Renal pelvis (tissue), 4 donors: ENCODE results near the gene ANXA6. TPM values are rescaled to one million over a fixed set of nuclear protein-coding genes. Genes with fewer than 3 reads are reported as not detected.
"Not testable (repeated sequence)": the region's sequence is repeated elsewhere in the genome, so short reads cannot be mapped to it uniquely, and the experiment has no call there.

ENCODE experiments used
- DNase-seq: peaks from one replicate; pipeline ENCODE4 v3.0.0-alpha.2; 2013
- polyA plus RNA-seq, 3 donors: library from polyadenylated mRNA; unstranded; fragments of 120-200 nt; gene quantifications; one replicate each; pipeline ENCODE4 v1.2.1, GENCODE V29; 2013; ENCODE audit not compliant: insufficient read length in 3 of 3

The ANXA6 gene
- polyA plus RNA-seq, 3 donors, result 120 to 152 (median 140) TPM

DNA sequence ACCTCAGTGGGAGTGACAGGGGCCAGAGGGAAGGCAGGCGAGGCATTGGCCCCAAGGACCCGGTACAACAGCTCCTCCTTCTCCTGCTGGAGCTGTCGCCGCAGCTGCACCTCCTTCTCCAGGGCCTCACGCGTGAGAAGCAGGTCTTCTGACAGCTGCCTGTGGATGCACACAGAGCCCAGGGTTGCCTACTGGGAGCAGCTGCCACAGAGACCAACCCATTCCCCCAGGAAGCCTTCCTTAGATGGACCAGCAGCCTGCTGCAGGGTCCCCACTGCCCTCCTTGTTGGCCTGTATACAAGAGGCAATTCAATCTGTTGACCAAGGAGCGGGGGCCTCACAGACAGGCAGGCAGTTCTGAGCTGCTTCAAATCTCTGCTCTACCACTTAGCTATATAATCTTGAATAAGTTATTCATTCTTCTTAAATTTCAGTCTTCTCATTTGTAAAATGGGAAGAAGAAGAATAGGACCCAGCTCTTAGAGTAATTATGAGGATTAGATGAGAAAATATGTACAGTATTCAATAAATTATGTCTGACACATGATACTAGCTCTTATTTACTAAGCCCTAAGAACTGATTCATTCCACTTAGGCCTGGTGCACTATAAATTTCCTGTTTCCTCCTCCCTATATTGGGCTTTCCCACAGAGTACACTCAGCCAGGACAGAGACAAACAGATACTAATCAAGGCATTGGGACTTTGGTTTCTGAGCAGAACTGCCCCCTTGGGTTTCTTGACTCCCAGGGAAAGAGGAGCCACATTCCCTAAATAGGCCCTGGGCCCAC, 26.1 kb upstream of the ANXA6 start:
- no peak for DNase-seq

DNA sequence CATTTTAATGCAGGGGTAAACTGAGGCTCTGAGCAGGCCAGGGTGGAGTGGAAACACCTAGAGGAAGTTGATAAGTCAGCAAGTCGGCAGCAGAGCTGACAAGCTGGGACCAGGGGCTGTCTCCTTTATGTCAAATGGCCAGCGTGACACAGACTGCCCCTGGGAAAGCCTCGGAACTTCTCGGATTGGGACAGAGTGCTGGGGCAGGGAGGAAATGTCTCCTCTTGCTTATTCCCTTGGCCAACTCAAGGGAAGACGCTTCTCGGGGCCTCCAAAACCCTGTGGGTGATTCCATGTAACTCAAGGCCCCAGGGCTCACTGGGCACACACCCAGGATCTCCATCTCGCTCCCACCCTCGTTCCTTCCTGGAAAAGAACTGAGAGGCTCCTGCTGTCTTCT, 25.4 kb upstream of the ANXA6 start:
- no peak for DNase-seq

DNA sequence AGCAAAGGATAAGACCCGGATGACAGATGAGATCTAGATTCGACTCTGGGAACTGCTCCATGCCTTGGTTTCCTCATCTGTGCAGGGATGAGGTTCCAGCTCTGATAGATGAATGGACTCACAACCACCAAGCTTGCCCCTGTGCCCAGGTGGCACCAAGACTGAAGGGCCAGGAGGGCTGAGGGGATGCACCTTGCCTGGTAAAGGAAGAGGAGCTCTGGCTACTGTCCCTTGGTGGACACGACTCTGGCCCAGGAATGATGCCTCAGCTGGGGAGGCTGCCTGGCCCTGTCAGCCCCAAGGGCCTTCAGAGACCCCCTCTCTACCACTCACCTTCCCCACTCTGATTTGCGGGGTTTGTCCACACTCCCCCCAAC, 24.9 kb upstream of the ANXA6 start:
- DNase-seq, result no peak

DNA sequence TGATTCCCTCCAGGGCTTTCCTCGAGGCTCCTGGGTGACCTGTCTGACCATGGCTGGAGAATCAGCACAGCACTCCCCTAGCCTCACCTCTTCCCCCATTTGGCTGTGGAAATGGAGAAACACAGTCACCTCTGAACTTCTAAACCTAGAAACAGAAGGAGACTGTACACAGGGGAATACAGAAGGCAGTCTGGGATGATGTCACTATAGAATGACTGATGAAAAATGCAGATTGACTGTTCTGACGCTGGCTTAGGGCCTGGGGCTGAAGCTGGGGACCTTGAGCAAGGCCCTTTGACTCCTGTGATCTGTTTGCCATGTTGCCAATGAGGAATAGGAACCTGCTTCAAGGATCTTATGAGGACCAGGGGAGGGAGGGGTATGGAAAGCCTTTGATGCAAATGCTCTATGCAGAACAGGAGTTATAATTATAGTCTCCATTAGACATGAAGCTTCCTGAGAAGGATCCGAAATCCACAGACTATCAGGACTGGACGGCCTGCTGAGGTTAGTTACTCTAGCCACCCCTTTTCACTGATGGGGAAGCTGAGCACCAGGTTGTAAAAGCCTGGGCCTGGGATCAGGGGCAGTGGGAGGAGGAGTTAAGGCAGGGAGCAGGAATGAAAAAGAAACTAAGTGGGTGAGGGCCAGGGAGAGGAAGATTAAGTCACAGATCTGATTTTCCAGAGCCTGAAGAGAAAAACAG, 24.4 kb upstream of the ANXA6 start:
- no peak for DNase-seq

DNA sequence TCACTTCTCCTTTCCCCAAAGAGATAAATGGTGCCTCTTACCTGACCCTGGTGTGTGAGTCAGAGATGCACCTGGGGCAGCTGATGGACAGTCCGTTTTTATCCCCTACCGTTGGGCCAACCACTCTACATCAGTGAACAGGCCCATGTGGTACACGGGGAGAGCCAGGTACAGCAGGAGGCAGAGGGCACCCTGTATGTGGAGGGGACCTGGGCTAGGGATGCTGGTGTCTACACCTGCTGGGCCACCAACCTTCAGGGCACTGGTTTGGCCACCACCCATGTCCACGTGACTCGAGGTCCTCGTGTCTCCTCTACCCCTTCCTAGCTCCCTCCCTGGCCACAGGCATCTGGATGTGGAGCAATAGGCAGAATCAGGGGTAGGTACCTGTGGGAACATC, 22.7 kb upstream of the ANXA6 start:
- DNase-seq, result no peak

DNA sequence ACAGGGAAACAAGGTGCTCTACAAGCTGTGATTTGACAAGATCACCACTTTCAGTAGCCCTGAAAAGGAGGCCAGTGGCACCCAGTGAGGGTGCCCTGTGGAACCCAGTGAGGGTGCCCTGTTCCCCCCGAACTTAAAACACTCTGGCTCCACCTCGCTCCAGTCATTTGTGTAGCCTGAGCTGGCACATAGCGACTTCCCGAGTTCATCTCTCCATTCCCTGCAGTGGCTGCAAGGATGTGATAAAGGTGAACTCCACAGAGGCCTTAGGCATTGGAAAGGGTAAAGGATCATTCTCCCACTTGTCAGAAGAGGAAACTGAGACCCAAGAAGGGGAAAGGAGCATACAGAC, 21.9 kb upstream of the ANXA6 start:
- DNase-seq, result no peak

DNA sequence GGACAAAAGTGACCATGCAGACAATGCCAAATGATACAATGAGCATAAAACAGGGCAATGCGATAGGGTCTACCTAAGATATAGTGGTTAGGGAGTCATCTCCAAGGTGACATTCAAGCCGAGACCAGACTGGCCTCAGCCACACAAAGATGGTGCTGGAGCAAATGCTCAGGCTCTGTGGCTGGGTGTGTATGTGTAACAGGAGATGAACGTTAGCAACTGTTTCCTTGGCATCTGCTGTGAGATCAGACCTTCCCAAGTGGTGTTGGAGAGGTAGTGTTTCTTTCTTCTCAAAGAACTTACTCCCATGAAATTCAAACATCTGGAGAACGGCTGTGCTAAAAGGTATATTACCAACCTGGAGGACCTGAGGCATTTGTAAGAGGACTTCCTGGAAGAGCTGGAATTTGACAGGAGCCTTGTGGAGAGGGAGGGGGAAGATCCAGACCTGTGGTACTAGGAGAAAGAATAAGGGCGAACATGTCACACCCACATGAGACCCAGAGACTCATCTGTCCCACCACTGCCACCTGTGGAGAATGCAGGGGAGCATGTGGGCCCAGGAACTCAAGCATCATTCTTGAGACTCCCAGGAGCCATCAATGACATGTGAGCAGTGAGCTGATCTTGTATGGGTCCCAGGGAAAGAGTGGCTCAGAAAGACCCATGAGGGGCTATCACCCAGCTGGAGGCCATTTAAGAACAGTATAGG, 21.4 kb upstream of the ANXA6 start:
- DNase-seq, result no peak

DNA sequence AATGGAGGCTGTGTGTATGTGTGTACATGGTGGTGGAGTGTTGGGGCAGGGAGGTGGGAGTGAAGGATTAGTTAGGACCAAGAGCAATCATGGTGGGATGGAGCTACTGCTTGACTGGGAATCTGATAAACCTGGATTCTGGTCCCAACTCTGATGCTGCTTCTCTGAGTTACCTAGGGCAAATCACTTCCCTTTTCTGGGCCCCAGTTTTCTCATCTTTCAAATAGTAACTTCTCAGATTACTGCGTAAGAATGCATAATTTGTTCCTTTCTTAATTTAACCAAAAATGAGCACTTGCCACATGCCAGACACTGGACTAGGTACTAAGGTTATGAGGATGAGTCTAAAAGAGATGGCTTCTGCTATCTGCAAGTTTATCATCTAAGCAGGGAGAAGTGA, 20.8 kb upstream of the ANXA6 start:
- DNase-seq, result no peak

DNA sequence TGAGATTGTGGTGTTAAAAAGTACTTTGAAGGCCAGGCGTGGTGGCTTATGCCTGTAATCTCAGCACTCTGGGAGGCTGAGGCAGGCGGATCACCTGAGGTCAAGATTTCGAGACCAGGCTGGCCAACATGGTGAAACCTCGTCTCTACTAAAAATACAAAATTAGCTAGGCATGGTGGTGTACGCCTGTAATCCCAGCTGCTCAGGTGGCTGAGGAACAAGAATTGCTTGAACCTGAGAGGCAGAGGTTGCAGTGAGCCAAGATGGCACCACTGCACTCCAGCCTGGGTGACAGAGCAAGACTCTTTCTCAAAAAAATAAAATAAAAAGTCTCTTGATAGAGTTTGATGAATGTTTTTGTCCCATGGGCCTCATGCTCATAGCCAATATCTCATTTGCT, 18.7 kb upstream of the ANXA6 start:
- DNase-seq, result not testable (repeated sequence)

DNA sequence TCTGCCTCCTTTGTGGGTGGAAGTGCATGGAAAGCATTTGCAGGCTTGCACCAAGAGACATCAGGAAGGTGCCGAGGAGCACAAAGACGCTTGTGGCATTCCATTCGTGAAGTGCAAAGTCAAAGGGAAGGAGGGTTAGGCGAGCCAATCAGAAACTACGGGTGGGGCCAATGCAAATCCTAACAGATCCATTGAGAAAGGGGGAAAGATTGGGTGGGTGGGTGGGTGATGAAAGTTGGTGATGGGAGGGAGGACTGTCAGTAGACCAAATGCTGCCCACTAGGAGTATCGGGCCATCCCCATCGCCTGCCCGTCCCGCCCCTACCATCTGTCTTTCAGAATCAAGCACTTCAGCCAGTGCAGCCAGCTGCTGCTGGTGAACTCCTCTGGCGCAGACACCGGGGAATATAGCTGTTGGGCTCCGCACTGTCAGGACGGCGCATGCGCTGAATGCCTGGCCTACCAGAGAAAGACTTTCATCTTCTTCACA, 17.1 kb upstream of the ANXA6 start:
- DNase-seq, result no peak

DNA sequence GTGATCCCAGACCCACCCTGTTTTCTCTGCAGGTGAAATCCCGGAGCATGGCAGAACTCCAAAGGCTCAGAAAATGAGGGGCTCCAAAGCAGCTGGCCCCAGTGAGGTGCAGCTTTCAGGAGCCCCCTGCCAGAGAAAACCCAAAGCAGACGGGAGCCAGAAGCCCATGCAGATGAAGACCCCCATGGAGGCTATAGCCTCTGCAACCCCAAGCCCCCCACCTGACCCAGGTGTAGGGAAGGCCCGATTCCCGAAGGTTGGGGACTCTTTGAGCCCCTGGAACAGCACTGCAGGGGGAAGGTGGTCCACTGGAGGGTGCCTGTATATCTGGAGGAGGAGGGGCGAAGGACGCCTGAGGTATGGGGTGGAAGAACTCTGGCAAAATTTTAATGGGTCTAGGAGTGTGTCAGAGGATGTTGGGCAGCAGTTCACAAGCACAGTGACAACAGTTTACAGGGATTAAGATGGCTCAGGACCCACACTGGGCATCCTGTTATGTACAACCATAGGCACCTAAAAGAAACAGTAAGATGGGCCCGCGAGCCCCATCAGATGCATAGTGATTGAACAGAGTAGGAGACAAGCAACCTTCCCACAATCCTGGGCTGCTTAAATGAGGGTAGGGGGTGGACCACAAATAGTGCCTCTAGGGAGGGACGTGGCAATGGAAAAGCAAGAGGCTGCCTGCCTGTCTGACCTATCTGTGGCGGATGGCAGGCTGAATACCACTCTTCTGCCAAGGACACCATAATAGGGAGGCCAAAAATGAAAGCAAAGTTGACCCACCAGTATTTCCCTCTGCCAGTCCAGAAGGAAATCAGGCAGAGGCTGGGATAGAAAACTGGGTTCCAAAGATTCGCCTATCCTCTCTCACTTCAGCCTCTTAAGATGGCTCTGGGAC, 16.4 kb upstream of the ANXA6 start:
- no peak for DNase-seq

DNA sequence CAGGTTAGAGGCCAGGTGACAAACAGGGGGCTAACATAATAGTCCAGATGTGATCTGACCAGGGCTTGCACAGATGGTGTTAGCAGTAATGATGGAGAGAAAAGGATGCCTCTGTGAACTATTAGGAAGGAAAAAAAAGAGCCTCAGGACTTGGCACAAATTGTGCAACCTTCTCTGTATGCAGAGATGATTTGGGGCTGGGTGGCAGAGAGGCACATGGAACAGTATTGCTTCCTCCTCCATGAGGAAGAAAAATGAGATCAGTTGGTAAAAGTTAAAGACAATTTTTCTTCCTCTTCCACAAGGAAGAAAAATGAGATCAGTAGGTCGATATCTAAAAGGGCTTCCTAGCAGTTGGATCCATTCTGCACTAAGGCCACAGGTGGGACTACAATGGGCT, 13.9 kb upstream of the ANXA6 start:
- DNase-seq, result no peak

DNA sequence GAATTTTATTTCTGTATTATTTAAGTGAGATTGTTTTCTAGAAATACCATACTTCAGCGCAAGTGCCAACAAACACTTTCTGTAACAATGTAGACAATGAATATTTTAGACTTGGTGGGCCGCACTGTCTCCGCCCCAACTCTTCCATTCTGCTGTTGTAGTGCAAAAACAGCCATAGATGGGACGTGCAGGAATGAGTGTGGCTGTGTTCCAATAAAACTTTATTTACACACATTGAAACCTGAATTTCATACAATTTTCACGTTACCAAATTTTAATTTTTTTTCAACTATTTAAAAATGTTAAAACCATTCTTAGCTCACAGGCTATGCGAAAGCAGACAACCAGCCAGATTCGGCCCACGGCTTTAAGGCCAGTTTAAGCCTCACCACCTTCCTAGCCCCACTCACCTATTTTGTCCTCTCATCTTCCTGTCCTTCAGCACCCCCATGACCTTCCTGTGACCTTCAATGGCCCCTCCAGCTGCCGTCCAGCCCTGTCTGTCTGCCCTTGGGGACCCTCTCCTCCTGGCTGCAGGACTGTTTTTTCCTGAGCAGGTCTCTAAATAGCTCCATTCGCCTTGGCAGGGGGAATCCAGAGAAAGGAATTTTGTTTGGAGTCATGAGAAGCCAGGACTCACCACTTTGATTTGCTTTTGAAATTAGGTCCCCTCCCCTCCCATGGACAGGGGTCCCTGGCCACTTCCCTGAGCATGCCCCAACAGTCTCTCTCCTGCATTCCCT, 11.2 kb upstream of the ANXA6 start:
- DNase-seq, result no peak

DNA sequence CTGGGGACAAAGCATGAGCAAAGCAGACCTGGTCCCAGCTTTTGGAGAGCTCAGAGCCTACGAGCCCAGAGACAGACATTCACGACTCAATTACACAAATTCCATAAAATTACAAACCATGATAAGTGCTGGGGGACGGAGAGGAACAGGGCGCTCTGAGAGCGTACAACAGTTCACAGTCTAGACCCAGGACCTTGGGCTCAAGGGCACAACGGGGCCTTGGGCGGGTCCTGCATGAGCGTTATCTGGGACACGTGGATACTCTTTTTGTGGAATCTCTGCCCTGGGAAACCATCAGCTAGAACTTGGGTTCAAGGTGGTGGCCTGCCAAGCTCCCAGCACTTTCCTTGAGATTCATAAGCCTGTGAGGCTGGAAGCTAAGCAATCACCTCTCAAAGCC, 9.4 kb upstream of the ANXA6 start:
- no peak for DNase-seq

DNA sequence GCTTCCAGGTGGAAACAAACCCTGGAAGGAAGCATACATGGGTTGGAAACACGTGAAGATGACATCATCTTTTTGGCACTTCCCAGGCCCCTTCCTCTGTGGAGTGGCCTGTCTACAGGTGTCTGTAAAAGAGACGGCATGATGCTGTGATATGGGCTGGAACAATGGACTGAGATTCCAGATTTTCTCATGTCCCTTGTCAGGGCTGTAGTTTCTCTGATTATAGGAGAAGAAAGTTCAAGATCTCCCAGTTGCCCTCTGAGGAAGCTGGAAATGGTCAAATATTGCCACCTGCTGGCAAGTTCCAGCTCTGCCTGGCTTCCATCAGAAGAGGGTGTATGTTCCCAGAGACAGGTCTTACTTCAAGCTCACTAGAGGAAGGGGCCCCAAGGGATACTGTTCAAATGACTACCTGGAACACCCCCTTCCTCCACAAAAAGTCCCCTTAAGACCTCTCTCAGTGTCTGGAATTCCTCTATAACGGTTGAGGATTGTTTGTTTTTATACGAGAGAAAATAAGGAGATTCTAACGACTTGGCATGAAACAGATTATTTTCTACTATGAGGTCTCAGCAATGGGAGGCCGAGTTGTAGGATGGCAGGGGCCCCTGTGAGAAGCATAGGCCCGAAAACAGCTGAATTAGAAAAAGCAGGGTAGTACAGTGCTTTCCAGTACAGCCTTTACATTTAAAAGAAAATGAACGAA, 7.3 kb upstream of the ANXA6 start:
- peak; percentile 78 for DNase-seq

DNA sequence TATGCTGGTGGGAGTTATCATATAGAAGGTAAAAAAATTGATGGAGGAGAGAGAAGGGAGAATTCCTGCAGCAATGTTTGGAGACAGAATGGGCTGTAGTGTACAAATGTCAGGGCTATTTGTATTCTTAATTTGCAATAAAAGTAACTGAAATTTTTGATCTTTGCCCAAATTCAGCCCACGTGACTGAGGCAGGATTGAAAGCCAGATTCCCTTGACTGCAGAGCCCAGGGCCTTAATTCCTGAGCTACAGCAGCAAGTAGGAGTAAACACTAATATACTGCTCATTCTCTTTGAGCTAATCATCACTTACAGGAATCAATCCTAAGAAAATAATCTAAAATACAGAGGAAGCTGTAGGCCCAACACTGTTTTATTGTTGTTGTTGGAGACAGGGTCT, 5.2 kb upstream of the ANXA6 start:
- DNase-seq, result no peak

DNA sequence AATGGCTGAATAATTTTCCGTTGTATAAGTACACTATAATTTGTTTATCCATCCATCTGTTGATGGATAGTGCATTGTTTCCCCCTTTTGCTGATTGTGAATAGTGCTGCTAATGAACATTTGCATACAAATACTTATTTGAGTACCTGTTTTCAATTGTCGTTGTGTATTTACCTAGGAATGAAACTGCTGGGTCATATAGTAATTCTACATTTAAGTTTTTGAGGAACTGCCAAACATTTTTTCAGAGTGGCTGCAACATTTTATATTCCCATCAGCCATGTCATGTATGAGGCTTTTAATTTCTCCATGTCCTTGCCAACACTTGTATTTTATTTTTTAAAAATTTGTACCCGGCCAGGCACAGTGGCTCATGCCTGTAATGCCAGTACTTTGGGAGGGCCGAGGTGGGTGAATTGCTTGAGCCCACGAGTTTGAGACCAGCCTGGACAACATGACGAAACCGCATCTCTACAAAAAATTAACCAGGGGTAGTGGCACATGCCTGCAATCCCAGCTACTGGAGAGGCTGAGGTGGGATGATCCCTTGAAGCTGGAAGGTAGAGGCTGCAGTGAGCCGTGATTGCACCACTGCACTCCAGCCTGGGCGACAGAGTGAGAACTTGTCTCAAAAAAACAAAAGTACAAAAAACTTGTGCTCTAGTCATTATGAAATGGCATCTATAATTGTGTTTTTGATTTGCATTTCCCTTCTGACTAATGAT, 2.2 kb upstream of the ANXA6 start:
- no peak for DNase-seq

DNA sequence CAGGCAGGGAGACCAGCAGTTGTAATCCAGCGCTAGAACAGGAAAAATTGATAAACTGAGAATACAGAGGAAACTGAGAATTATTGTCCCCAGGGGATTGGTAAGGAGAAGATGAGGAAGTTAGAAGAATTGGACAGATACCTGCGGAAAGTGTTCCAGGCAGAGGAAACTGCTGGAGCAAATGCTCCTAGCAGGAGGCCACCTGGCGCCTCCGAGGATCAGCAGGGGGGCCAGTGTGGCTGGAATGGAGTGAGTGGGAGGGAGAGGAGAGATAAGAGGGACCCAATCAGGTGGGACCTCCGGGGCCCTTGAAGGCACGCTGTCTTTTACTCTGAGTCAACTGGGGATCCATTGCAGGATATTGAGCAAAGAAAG, 695 bp upstream of the ANXA6 start:
- no peak for DNase-seq

DNA sequence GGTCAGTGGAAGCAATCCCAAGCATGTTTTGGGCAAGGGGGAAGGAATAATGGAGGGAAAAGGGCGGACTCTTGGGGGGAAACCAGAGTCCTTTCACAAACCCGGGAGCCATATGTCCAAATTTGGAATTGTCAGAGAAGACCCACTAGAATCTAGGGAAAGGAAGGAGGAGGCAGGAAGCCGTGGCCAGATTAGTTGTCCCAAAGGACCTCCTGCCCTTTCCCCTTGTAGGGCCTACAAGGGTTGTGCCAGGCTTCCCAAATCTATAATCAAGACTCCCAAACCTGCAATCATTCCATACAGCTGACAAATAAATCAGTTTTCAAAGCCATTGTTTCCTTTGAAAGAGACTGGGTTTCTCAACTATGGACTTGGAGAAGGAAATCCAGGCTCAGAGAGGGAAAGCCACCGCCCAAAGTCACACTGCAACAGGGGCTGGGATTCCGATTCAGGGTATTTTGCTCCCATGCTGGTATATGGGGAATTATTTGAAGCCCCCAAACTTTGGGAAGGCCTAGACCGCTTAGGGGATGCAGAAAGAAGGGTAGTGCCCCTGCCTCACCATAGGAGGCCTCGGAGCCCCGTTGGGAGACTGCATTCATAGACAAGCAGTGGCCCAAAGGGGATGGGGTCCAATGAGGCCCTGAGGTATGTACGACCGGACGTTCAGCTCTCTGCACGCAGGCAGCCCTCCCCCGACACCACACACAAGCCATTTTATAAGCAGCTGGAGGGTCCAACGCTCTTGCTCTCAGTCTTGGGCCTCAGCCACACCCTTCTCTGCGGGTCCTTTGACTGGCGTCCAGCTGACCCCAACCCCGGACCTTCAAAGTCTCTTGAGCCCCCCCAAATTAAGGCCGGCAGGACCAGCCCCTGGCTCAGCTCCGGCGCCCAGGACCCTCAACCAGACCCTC, 815 bp downstream of the ANXA6 start:
- DNase-seq, result no peak
